Retina (tissue), 1 donor: Measurements from ENCODE around the gene TOMM6.

Source experiments
- DNase-seq: peaks from one replicate; pipeline ENCODE4 v3.0.0-alpha.2; 2016

Gene TOMM6

DNA sequence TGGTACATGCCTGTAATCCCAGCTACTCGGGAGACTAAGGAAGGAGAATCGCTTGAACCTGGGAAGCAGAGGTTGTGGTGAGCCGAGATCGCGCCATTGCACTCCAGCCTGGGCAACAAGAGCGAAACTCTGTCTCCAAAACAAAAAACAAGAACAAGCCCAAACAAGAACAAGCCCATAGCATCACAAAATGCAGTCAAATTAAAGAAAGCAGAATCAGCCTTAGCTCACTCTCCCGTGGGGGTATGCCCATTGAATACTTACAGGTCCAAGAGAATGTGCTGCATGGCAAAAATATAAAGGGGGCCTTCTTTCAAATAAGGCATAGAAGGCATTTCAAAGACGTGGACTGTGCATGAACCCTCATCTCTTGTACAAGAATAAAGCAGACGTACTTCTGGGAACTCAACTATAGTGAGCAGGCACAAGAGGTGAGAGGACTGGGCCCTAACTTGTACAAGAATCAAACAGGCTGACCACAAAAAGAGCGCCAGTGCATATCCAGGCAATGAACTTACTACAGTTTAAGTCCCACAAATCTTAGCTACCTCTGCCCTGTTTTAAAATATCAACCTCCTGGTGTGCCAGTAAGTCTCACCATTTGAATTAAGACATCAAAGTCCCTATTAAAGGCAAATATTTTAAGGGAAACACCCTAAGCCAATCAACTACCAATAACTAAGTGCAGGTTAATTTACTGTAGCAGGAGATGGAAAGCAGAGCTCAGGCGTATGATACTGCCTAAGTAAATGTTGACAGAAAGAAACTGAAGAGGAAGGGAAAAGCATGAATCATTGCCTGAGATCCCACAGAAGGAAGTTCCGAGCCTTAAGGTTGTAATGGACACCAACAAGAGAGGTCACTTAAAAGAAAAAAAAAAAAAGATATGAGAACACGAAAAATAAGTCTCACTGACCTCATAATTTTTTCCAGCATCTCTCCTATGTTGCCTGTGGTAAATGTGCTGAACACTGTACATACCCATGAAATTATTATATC lies 37.4 kb downstream of the TOMM6 start:
- no peak for DNase-seq

DNA sequence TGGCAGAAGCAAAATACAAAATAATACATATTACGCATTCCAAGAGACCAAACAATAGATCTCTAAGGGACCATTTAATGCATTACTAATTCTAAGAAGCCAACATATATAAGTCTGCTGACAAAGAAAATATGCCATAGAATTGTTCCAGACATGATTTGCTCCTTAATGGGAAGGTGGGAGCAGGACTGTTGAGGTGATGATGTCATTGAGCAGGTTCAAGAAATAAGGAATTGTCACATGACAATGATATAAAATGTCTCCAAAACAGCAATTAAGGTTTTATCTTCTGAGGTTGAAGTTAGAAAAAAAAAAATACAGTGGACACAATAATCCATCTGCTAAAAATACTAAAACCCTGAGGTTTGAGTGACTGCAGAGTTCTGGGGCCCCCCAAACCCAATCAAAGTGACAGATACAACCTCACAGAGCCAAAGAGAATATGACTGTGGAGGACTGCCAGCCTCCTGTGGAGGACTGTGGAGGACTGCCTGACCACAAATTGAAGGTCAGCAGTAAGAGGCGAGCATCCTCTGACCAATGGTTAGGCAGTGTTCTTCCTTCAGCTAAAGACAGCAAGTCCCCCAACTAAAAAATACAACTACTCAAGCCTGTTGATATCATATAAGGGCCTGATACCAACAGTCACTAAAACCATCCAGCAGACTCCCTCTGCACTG lies 39.0 kb downstream of the TOMM6 start:
- no peak for DNase-seq

DNA sequence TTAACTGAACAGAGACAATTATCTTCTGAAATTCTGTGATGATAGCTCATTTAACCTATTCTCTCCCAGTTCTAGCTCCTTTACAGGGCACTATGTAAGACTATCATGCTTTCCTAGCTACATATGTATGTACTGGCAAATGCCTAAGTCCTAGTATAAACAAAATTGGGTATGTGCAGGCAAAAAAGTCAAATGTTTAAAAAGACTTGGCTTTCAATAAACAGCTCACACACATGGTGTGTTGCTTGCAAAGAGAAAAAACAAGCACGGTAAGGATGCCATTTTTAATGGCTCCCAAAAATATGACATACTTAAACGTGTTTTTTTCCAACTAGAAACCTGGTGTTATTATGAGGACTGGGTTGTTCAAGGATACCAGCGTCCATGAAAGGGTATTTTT lies 44.8 kb downstream of the TOMM6 start:
- DNase-seq: no peak

DNA sequence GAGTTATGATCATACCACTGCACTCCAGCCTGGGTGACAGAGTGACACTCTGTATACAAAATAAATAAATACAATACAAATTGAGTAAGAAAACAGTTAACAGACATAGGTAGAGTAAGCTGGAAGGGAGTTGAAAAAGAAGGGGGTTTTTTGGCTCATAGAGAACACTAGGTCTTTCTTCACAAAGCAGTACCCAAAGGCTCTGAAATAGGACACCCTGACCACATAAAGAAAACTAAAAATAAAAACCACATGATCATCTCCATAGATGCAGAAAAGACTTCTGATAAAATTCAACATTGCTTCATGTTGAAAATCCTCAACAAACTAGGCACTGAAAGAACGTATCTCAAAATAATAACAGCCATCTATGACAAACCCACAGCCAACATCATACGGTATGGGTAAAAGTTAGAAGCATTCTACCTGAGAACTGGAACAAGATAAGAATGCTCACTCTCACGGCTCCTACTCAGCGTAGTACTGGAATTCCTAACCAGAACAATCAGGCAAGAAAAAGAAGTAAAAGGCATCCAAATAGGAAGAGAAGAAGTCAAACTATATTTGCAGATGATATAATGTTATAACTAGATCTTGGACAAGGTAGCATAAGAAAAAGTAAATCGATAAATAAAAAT lies 48.6 kb downstream of the TOMM6 start:
- no peak for DNase-seq

DNA sequence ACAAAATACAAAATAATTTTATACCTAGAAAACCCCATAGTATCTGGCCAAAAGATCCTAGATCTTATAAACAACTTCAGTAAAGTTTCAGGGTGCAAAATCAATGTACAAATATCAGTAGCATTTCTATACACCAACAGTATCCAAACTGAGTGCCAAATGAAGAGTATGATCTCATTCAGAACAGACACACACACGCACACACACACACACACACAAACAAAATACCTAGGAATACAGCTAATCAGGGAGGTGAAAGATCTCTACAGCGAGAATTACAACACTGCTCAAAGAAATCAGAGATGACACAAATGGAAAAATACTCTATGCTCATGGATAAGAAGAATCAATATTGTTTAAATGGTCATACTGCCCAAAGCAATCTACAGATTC lies 49.2 kb downstream of the TOMM6 start:
- no peak for DNase-seq
